MM.1S (cell line): ENCODE data around the gene ELOB.
A peak's percentile ranks its signal among the peaks of the same experiment; 100 is the strongest.

Source experiments
- DNase-seq: peaks from one replicate; pipeline ENCODE4 v3.0.0-alpha.2; 2015
- H2AFZ ChIP-seq: fragments of 300-600 bp; sonication (generic); 2 replicates; pipeline ENCODE4 v1.6.0; 2016; ENCODE audit warnings: antibody characterized with exemption, low read length
- H3F3A ChIP-seq: fragments of 300-600 bp; sonication (generic); 2 replicates; pipeline ENCODE4 v1.6.1; 2016; ENCODE audit warnings: mild to moderate bottlenecking, antibody characterized with exemption, low read length, moderate library complexity, mixed read lengths; ENCODE audit not compliant: insufficient read depth
- H3K27ac ChIP-seq: fragments of 300-600 bp; sonication (generic); 2 replicates; pipeline ENCODE4 v1.5.1; 2016; ENCODE audit warnings: mild to moderate bottlenecking, low read length
- H3K27me3 ChIP-seq: fragments of 300-600 bp; sonication (generic); replicated peaks from 2 replicates; pipeline ENCODE4 v1.6.0; 2016; ENCODE audit warnings: low read length; ENCODE audit not compliant: insufficient read depth
- H3K36me3 ChIP-seq: fragments of 300-600 bp; sonication (generic); replicated peaks from 2 replicates; pipeline ENCODE4 v1.6.1; 2016; ENCODE audit warnings: mild to moderate bottlenecking, low read length, mixed read lengths; ENCODE audit not compliant: insufficient read depth
- H3K4me1 ChIP-seq: fragments of 300-600 bp; sonication (generic); 2 replicates; pipeline ENCODE4 v1.6.1; 2016; ENCODE audit warnings: low read length, mixed read lengths
- H3K4me2 ChIP-seq: fragments of 300-600 bp; sonication (generic); 2 replicates; pipeline ENCODE4 v1.6.0; 2016; ENCODE audit warnings: low read depth, low read length
- H3K4me3 ChIP-seq: fragments of 300-600 bp; sonication (generic); 2 replicates; pipeline ENCODE4 v1.5.1; 2016; ENCODE audit warnings: low read length, mixed read lengths
- H3K79me2 ChIP-seq: fragments of 300-600 bp; sonication (generic); 2 replicates; pipeline ENCODE4 v1.6.1; 2016; ENCODE audit warnings: mixed run types, low read length, mixed read lengths
- H3K9ac ChIP-seq: fragments of 300-600 bp; sonication (generic); 2 replicates; pipeline ENCODE4 v1.6.1; 2016; ENCODE audit warnings: low read length, mixed read lengths
- H3K9me2 ChIP-seq: fragments of 300-600 bp; sonication (generic); replicated peaks from 2 replicates; pipeline ENCODE4 v1.6.1; 2016; ENCODE audit warnings: mild to moderate bottlenecking, low read length, mixed read lengths; ENCODE audit not compliant: insufficient read depth
- H3K9me3 ChIP-seq: fragments of 300-600 bp; sonication (generic); replicated peaks from 2 replicates; pipeline ENCODE4 v1.6.1; 2016; ENCODE audit warnings: mild to moderate bottlenecking, low read length, mixed read lengths; ENCODE audit not compliant: insufficient read depth
- H4K20me1 ChIP-seq: fragments of 300-600 bp; sonication (generic); 2 replicates; pipeline ENCODE4 v1.6.1; 2016; ENCODE audit warnings: mild to moderate bottlenecking, low read length, moderate library complexity, mixed read lengths; ENCODE audit not compliant: insufficient read depth
- CTCF ChIP-seq: fragments of 300-600 bp; sonication (generic); IDR thresholded peaks from 2 replicates; pipeline ENCODE4 v1.5.1; 2016; ENCODE audit warnings: antibody characterized with exemption, low read length, mixed read lengths
- EZH2 ChIP-seq: fragments of 300-600 bp; sonication (generic); optimal IDR thresholded peaks from 2 replicates; pipeline ENCODE3; 2017; ENCODE audit warnings: low read depth, mild to moderate bottlenecking, antibody characterized with exemption, low read length, mixed read lengths
- EZH2phosphoT487 ChIP-seq: fragments of 300-600 bp; sonication (generic); IDR thresholded peaks from 2 replicates; pipeline ENCODE4 v1.6.1; 2018; ENCODE audit warnings: antibody characterized with exemption, low read length

The ELOB gene

GRCh38 chr16:2752035-2752849, 24.8 kb downstream of the ELOB start, which contains the start of gene SRRM2:
Gene SRRM2, plus strand, starts transcription at chr16:2752638. Its CDS starts 3,727 bp downstream, at chr16:2756365.
- Histone ChIP-seq H3K36me3 (peaks cover 13% of the 10 kb centered on the region; the same call in 1 of the 2 replicates), H4K20me1 (peaks cover 37% of the 10 kb centered on the region), H3K4me1 (peaks cover 22% of the 10 kb centered on the region), H3K4me2 (peak within 1 kb of the TSS; percentile 86), H3K9me2 (no peaks in the 10 kb centered on the region), H3K9me3 (no peaks in the 10 kb centered on the region), H3F3A (no peaks in the 10 kb centered on the region; the same call in 1 of the 2 replicates), H3K9ac (peak within 1 kb of the TSS; percentile 95), H3K27me3 (no peaks in the 10 kb centered on the region), H3K27ac (peak within 1 kb of the TSS; percentile 95), H3K79me2 (peaks cover 55% of the 10 kb centered on the region), H2AFZ (peak within 1 kb of the TSS; percentile 80), H3K4me3 (peak within 1 kb of the TSS; percentile 77)
- no peak for TF ChIP-seq CTCF
- TF ChIP-seq EZH2 = no peak
- peak; percentile 98 for DNase-seq

GRCh38 chr16:2751577-2752034, 25.5 kb downstream of the ELOB start:
- no peak for DNase-seq
- H3F3A ChIP-seq = no peaks in the 10 kb centered on the region; the same call in 1 of the 2 replicates
- peak overlapping the region; percentile 95 for H3K27ac ChIP-seq
- peak overlapping the region; percentile 86 for H3K4me2 ChIP-seq
- TF ChIP-seq EZH2phosphoT487 (no peak), CTCF (no peak), EZH2 (no peak)
- peaks cover 33% of the 10 kb centered on the region for H4K20me1 ChIP-seq
- H3K36me3 ChIP-seq = peaks cover 6% of the 10 kb centered on the region; the same call in 1 of the 2 replicates
- peaks cover 22% of the 10 kb centered on the region for H3K4me1 ChIP-seq
- H3K27me3 ChIP-seq = no peaks in the 10 kb centered on the region
- H3K9me3 ChIP-seq = no peaks in the 10 kb centered on the region
- H3K79me2 ChIP-seq = peaks cover 49% of the 10 kb centered on the region
- peak overlapping the region; percentile 77 for H3K4me3 ChIP-seq
- no peaks in the 10 kb centered on the region for H3K9me2 ChIP-seq
- peak overlapping the region; percentile 95 for H3K9ac ChIP-seq
- H2AFZ ChIP-seq = peak overlapping the region; percentile 80

GRCh38 chr16:2749936-2750335, 27.1 kb downstream of the ELOB start:
- no peak overlapping the region for H2AFZ ChIP-seq
- no peak overlapping the region for H3K4me3 ChIP-seq
- H3K9me2 ChIP-seq = no peaks in the 10 kb centered on the region
- no peak overlapping the region for H3K9ac ChIP-seq
- H3K27ac ChIP-seq = no peak overlapping the region
- no peaks in the 10 kb centered on the region; the same call in 1 of the 2 replicates for H3F3A ChIP-seq
- H4K20me1 ChIP-seq = peaks cover 16% of the 10 kb centered on the region
- no peak overlapping the region for H3K4me2 ChIP-seq
- no peaks in the 10 kb centered on the region for H3K36me3 ChIP-seq
- peaks cover 32% of the 10 kb centered on the region for H3K79me2 ChIP-seq
- DNase-seq = no peak
- peaks cover 19% of the 10 kb centered on the region for H3K4me1 ChIP-seq
- H3K9me3 ChIP-seq = no peaks in the 10 kb centered on the region
- H3K27me3 ChIP-seq = 0 out of 2 replicates have a peak, but pooled peaks cover 6% of the 10 kb centered on the region
- TF ChIP-seq CTCF = no peak
- no peak for TF ChIP-seq EZH2
- no peak for TF ChIP-seq EZH2phosphoT487
